HEK293T (cell line): ENCODE data around the gene FBXO38.
A peak's percentile ranks its signal among the peaks of the same experiment; 100 is the strongest.

ENCODE experiments used
- CTCF ChIA-PET: fragments of 350-600 bp; formaldehyde crosslinking; extraction: SDS; loops from one replicate; lab custom pipeline; 2021; ENCODE audit warnings: antibody characterized with exemption, inconsistent platforms; lab: Yijun Ruan, JAX
- POLR2A ChIA-PET: fragments of 350-600 bp; formaldehyde crosslinking; extraction: SDS; loops from one replicate; lab custom pipeline; 2020; ENCODE audit warnings: antibody characterized with exemption, inconsistent platforms; lab: Yijun Ruan, JAX
- DNase-seq: peaks from one replicate; pipeline ENCODE4 v3.0.0; 2012; ENCODE audit warnings: mixed read lengths; ENCODE audit errors: extremely low spot score
- ARNT ChIP-seq: fragments of 450-650 bp; IDR thresholded peaks from 2 replicates; pipeline ENCODE4 v1.6.1; 2017; ENCODE audit warnings: mild to moderate bottlenecking
- BHLHE40 ChIP-seq: fragments of 450-650 bp; IDR thresholded peaks from 2 replicates; pipeline ENCODE4 v1.6.1; 2016; ENCODE audit warnings: mild to moderate bottlenecking, moderate library complexity, borderline replicate concordance
- CTBP1 ChIP-seq: fragments of 450-650 bp; IDR thresholded peaks from 2 replicates; pipeline ENCODE4 v1.6.1; 2016; ENCODE audit warnings: borderline replicate concordance
- ELF4 ChIP-seq: fragments of 450-650 bp; IDR thresholded peaks from 2 replicates; pipeline ENCODE4 v1.6.1; 2017; ENCODE audit warnings: antibody characterized with exemption
- FOXA1 ChIP-seq: fragments of 450-650 bp; IDR thresholded peaks from 2 replicates; pipeline ENCODE4 v1.6.1; 2016; ENCODE audit warnings: mild to moderate bottlenecking
- FOXK2 ChIP-seq: fragments of 450-650 bp; IDR thresholded peaks from 2 replicates; pipeline ENCODE4 v1.6.1; 2016; ENCODE audit warnings: mild to moderate bottlenecking
- FOXM1 ChIP-seq: fragments of 450-650 bp; IDR thresholded peaks from 2 replicates; pipeline ENCODE4 v1.6.1; 2017; ENCODE audit warnings: mild to moderate bottlenecking, borderline replicate concordance
- HDGF ChIP-seq: fragments of 450-650 bp; IDR thresholded peaks from 2 replicates; pipeline ENCODE4 v1.6.1; 2017; ENCODE audit warnings: antibody characterized with exemption, borderline replicate concordance
- L3MBTL2 ChIP-seq: fragments of 450-650 bp; conservative IDR thresholded peaks from 2 replicates; pipeline ENCODE4 v1.6.1; 2016; ENCODE audit warnings: mild to moderate bottlenecking
- LEF1 ChIP-seq: fragments of 450-650 bp; IDR thresholded peaks from 2 replicates; pipeline ENCODE4 v1.6.1; 2017; ENCODE audit warnings: mild to moderate bottlenecking, borderline replicate concordance
- NFRKB ChIP-seq: fragments of 450-650 bp; IDR thresholded peaks from 2 replicates; pipeline ENCODE4 v1.6.1; 2016; ENCODE audit warnings: mild to moderate bottlenecking, moderate library complexity
- PKNOX1 ChIP-seq: fragments of 450-650 bp; IDR thresholded peaks from 2 replicates; pipeline ENCODE4 v1.6.1; 2016
- SP1 ChIP-seq: fragments of 450-650 bp; IDR thresholded peaks from 2 replicates; pipeline ENCODE4 v1.6.1; 2017
- SUZ12 ChIP-seq: fragments of 450-650 bp; IDR thresholded peaks from 2 replicates; pipeline ENCODE4 v1.6.1; 2016; ENCODE audit warnings: mild to moderate bottlenecking
- TARDBP ChIP-seq: fragments of 450-650 bp; IDR thresholded peaks from 2 replicates; pipeline ENCODE4 v1.6.1; 2016
- ZNF384 ChIP-seq: fragments of 450-650 bp; IDR thresholded peaks from 2 replicates; pipeline ENCODE4 v1.6.1; 2016

Gene FBXO38

GRCh38 chr5:148381906-148382305 lies 1.9 kb upstream of the FBXO38 start:
- DNase-seq = no peak
- TF ChIP-seq PKNOX1 (no peak), SUZ12 (no peak), NFRKB (no peak), ARNT (no peak), TARDBP (no peak), HDGF (no peak), FOXM1 (no peak), FOXK2 (no peak), BHLHE40 (no peak), CTBP1 (no peak), SP1 (no peak)
- ChIA-PET POLR2A (no interaction called here), CTCF (no interaction called here)

- POLR2A ChIA-PET = no interaction called here
- CTCF ChIA-PET = no interaction called here
These were observed 797 bp upstream of the FBXO38 start for GRCh38 chr5:148382961-148383360.

GRCh38 chr5:148384380-148384737 lies 601 bp downstream of the FBXO38 start:
- CTCF ChIA-PET = no interaction called here
- TF ChIP-seq SUZ12 = no peak
- TF ChIP-seq L3MBTL2 = no peak
- TF ChIP-seq SP1 = no peak
- TF ChIP-seq ZNF384 = no peak
- no peak for TF ChIP-seq NFRKB
- TF ChIP-seq CTBP1 = no peak
- no peak for TF ChIP-seq ARNT
- TF ChIP-seq TARDBP = no peak
- POLR2A ChIA-PET = interaction anchor here (1.0 kb wide), 1 partner anchor 22 kb away, joined by 3 read pairs; no protein-coding TSS in a partner anchor
- peak; percentile 8 for DNase-seq

More at GRCh38 chr5:148382961-148383360, 797 bp upstream of the FBXO38 start:
- no peak for DNase-seq
- TF ChIP-seq SP1 (no peak), NFRKB (no peak), FOXK2 (no peak), SUZ12 (no peak), L3MBTL2 (no peak), FOXM1 (no peak), FOXA1 (no peak), LEF1 (no peak), CTBP1 (no peak), BHLHE40 (no peak), TARDBP (no peak), HDGF (no peak), ELF4 (no peak), PKNOX1 (no peak)

- DNase-seq = no peak
- POLR2A ChIA-PET = no interaction called here
- CTCF ChIA-PET = no interaction called here
- TF ChIP-seq L3MBTL2 (no peak), FOXK2 (no peak), BHLHE40 (no peak), ARNT (no peak), ELF4 (no peak), ZNF384 (no peak), TARDBP (no peak), NFRKB (no peak), FOXA1 (no peak), PKNOX1 (no peak), SUZ12 (no peak), LEF1 (no peak), SP1 (no peak)
These were observed 1.3 kb downstream of the FBXO38 start for GRCh38 chr5:148385094-148385493.

- TF ChIP-seq SUZ12 = no peak
- no peak for TF ChIP-seq FOXA1
- TF ChIP-seq HDGF = no peak
- no peak for TF ChIP-seq CTBP1
- TF ChIP-seq ARNT = no peak
- no peak for TF ChIP-seq FOXM1
- TF ChIP-seq TARDBP = no peak
- no peak for TF ChIP-seq ELF4
- TF ChIP-seq LEF1 = no peak
- no peak for TF ChIP-seq NFRKB
- no peak for TF ChIP-seq FOXK2
- TF ChIP-seq ZNF384 = no peak
- no peak for TF ChIP-seq L3MBTL2
- TF ChIP-seq BHLHE40 = no peak
- no peak for TF ChIP-seq SP1
- TF ChIP-seq PKNOX1 = no peak
- POLR2A ChIA-PET = no interaction called here
- CTCF ChIA-PET = no interaction called here
- DNase-seq = no peak
These were observed 2.3 kb downstream of the FBXO38 start for GRCh38 chr5:148386041-148386440.

- no peak for TF ChIP-seq SP1
- TF ChIP-seq LEF1 = no peak
- TF ChIP-seq CTBP1 = no peak
- TF ChIP-seq NFRKB = no peak
- no peak for TF ChIP-seq FOXK2
- no peak for TF ChIP-seq BHLHE40
- TF ChIP-seq PKNOX1 = no peak
- TF ChIP-seq ELF4 = no peak
- TF ChIP-seq ARNT = no peak
- TF ChIP-seq L3MBTL2 = no peak
- TF ChIP-seq TARDBP = no peak
- TF ChIP-seq FOXM1 = no peak
- TF ChIP-seq HDGF = no peak
- DNase-seq = no peak
- POLR2A ChIA-PET = no interaction called here
- CTCF ChIA-PET = interaction anchor here (0.6 kb wide), 1 partner anchor 120 kb away, joined by 4 read pairs; no protein-coding TSS in a partner anchor
These were observed 3.6 kb downstream of the FBXO38 start for GRCh38 chr5:148387325-148387724.
